Activated B cell treated with CpG ODN at 0.5 μM for 24 hours (primary cell): ENCODE results near the gene MGMT. TPM values are rescaled to one million over a fixed set of nuclear protein-coding genes. Genes with fewer than 3 reads are reported as not detected.

Experiments used
- ATAC-seq: fragments of 200-7000 bp; cut with Tn5 transposase; one replicate; pipeline ENCODE4 v1.10.0; 2021; ENCODE audit warnings: low read depth, mild to moderate bottlenecking, moderate library complexity
- CTCF ChIA-PET: fragments of 350-600 bp; sonication (Branson Sonifier 250); formaldehyde crosslinking; loops from one replicate; lab custom pipeline; 2021; ENCODE audit warnings: antibody characterized with exemption; lab: Charles Lee
- POLR2A ChIA-PET: fragments of 350-600 bp; sonication (Branson Sonifier 250); formaldehyde crosslinking; loops from one replicate; lab custom pipeline; 2021; ENCODE audit warnings: antibody characterized with exemption; lab: Charles Lee
- DNase-seq: peaks from one replicate; pipeline ENCODE4 v3.0.0; 2022
- H3K27ac Mint-ChIP-seq: one replicate; pipeline ENCODE4 v1.8.0; 2020; ENCODE audit warnings: mixed read lengths
- H3K27me3 Mint-ChIP-seq: one replicate; pipeline ENCODE4 v1.8.0; 2021; ENCODE audit warnings: mixed read lengths
- H3K36me3 Mint-ChIP-seq: one replicate; pipeline ENCODE4 v1.8.0; 2021; ENCODE audit warnings: low read depth, mixed read lengths
- H3K4me1 Mint-ChIP-seq: one replicate; pipeline ENCODE4 v1.8.0; 2021; ENCODE audit warnings: mixed read lengths
- H3K4me3 Mint-ChIP-seq: one replicate; pipeline ENCODE4 v1.8.0; 2020; ENCODE audit warnings: mild to moderate bottlenecking, mixed read lengths
- H3K9me3 Mint-ChIP-seq: one replicate; pipeline ENCODE4 v1.8.0; 2020; ENCODE audit warnings: mixed read lengths
- CTCF ChIP-seq: fragments of 200-600 bp; IDR thresholded peaks from one replicate; pipeline ENCODE4 v1.8.0; 2022; ENCODE audit warnings: antibody characterized with exemption, mild to moderate bottlenecking
- intact Hi-C: fragments of 100-400 bp; cut with micrococcal nuclease; formaldehyde crosslinking; loops from one replicate; pipeline ENCODE4 v1.15.1; 2024
- total RNA-seq: library from RNA; stranded (reverse); gene quantifications from 2 replicates; pipeline ENCODE4 v1.2.3, GENCODE V29; 2022

MGMT gene
- total RNA-seq, 1 donor from 2014 or later = 25.8 TPM

GRCh38 chr10:129533281-129533680 is 66.2 kb downstream of the MGMT start:
- ATAC-seq = no peak
- Mint-ChIP-seq H3K36me3 (peaks cover 32% of the 10 kb centered on the region), H3K4me3 (peak overlapping the region; percentile 29), H3K9me3 (peaks cover under 1% of the 10 kb centered on the region), H3K4me1 (peaks cover 25% of the 10 kb centered on the region), H3K27me3 (no peaks in the 10 kb centered on the region), H3K27ac (no peak overlapping the region)
- ChIA-PET POLR2A (no interaction called here), CTCF (no interaction called here)
- TF ChIP-seq CTCF = no peak
- DNase-seq = no peak
- intact Hi-C loops = no loop called here

- Mint-ChIP-seq H3K27ac (no peak overlapping the region), H3K4me1 (peaks cover 25% of the 10 kb centered on the region), H3K4me3 (no peak overlapping the region), H3K27me3 (no peaks in the 10 kb centered on the region), H3K9me3 (no peaks in the 10 kb centered on the region), H3K36me3 (peaks cover 35% of the 10 kb centered on the region)
- TF ChIP-seq CTCF = no peak
- DNase-seq (no peak), ATAC-seq (no peak)
- POLR2A ChIA-PET = no interaction called here
- CTCF ChIA-PET = no interaction called here
- intact Hi-C loops = no loop called here
Observed at GRCh38 chr10:129534826-129535225, 67.8 kb downstream of the MGMT start.

GRCh38 chr10:129536336-129536735 is 69.3 kb downstream of the MGMT start:
- H3K4me3 Mint-ChIP-seq = no peak overlapping the region
- DNase-seq = no peak
- intact Hi-C loops = no loop called here
- no peak for ATAC-seq
- peaks cover 22% of the 10 kb centered on the region for H3K4me1 Mint-ChIP-seq
- TF ChIP-seq CTCF = no peak
- ChIA-PET CTCF (no interaction called here), POLR2A (no interaction called here)
- no peaks in the 10 kb centered on the region for H3K9me3 Mint-ChIP-seq
- no peak overlapping the region for H3K27ac Mint-ChIP-seq
- no peaks in the 10 kb centered on the region for H3K27me3 Mint-ChIP-seq
- peaks cover 48% of the 10 kb centered on the region for H3K36me3 Mint-ChIP-seq

- CTCF ChIA-PET = no interaction called here
- TF ChIP-seq CTCF = no peak
Observed at GRCh38 chr10:129537151-129537550, 70.1 kb downstream of the MGMT start.

GRCh38 chr10:129538236-129538635 is 71.2 kb downstream of the MGMT start:
- ATAC-seq (no peak), DNase-seq (no peak)
- TF ChIP-seq CTCF = no peak
- ChIA-PET CTCF (no interaction called here), POLR2A (no interaction called here)
- intact Hi-C loops = no loop called here
- no peaks in the 10 kb centered on the region for H3K9me3 Mint-ChIP-seq
- peaks cover 6% of the 10 kb centered on the region for H3K4me1 Mint-ChIP-seq
- H3K27me3 Mint-ChIP-seq = no peaks in the 10 kb centered on the region
- H3K4me3 Mint-ChIP-seq = no peak overlapping the region
- peaks cover 61% of the 10 kb centered on the region for H3K36me3 Mint-ChIP-seq
- H3K27ac Mint-ChIP-seq = no peak overlapping the region

More at GRCh38 chr10:129537151-129537550, 70.1 kb downstream of the MGMT start:
- intact Hi-C loops = no loop called here
- peaks cover 17% of the 10 kb centered on the region for H3K4me1 Mint-ChIP-seq
- ATAC-seq (no peak), DNase-seq (no peak)
- no peaks in the 10 kb centered on the region for H3K9me3 Mint-ChIP-seq
- no peak overlapping the region for H3K4me3 Mint-ChIP-seq
- POLR2A ChIA-PET = no interaction called here
- H3K36me3 Mint-ChIP-seq = peaks cover 51% of the 10 kb centered on the region
- no peaks in the 10 kb centered on the region for H3K27me3 Mint-ChIP-seq
- H3K27ac Mint-ChIP-seq = no peak overlapping the region
